Measurements from ENCODE around the gene DLGAP3.

Gene DLGAP3

GRCh38 chr1:34929497-34929852, at the start of gene DLGAP3:
DLGAP3 (minus strand) TSS chr1:34929650; CDS start chr1:34905383, 24,267 bp downstream.
- no peaks in the 10 kb centered on the region for H3K9me3 ChIP-seq (ENCODE audit: severe bottlenecking)
- H3K27ac ChIP-seq, result peak within 1 kb of the TSS; percentile 85
- DNase-seq, result peak; percentile 81
- no peak for TF ChIP-seq CTCF (IDR thresholded peaks at IDR 0.05; ENCODE audit: low read depth, low read length)
- H3K27me3 ChIP-seq (ENCODE audit: insufficient read depth, low read depth, severe bottlenecking), result no peaks in the 10 kb centered on the region
- H3K36me3 ChIP-seq, result peaks cover 8% of the 10 kb centered on the region
- peak within 1 kb of the TSS; percentile 72 for H3K4me3 ChIP-seq (ENCODE audit: low read depth, low read length)

DNA sequence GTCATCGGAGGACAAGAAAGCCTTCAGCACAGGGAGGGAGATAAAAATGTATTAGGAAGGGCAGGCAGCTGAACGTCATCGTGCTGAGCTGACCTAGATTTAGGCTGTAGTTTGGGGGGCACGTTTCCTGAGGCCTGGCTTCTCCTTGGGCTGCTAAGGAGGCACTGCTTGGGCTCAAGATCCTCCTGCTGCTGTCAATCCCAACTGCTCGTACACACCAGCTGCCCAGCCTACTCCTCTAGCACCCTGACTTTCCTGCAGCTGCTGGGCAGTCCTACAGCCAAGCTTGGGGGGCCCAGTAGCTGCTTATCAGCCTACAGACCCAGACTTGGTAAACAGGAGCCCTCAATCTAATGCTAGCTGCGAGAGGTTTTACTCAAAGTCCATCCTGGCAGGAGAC, 49.5 kb upstream of the DLGAP3 start:
- H3K9me3 ChIP-seq (ENCODE audit: severe bottlenecking), result no peaks in the 10 kb centered on the region
- no peaks in the 10 kb centered on the region for H3K27me3 ChIP-seq (ENCODE audit: insufficient read depth, low read depth, severe bottlenecking)
- no peak for TF ChIP-seq CTCF (IDR thresholded peaks at IDR 0.05; ENCODE audit: low read depth, low read length)
- H3K27ac ChIP-seq, result no peak overlapping the region
- no peak for DNase-seq
- H3K4me3 ChIP-seq (ENCODE audit: low read depth, low read length), result no peak overlapping the region
- peaks cover 3% of the 10 kb centered on the region; the same call in 1 of the 2 replicates for H3K36me3 ChIP-seq

GRCh38 chr1:34977858-34978257, 48.4 kb upstream of the DLGAP3 start:
- no peak overlapping the region for H3K27ac ChIP-seq
- H3K9me3 ChIP-seq (ENCODE audit: severe bottlenecking), result no peaks in the 10 kb centered on the region
- DNase-seq, result no peak
- no peaks in the 10 kb centered on the region for H3K27me3 ChIP-seq (ENCODE audit: insufficient read depth, low read depth, severe bottlenecking)
- H3K4me3 ChIP-seq (ENCODE audit: low read depth, low read length), result no peak overlapping the region
- peaks cover 1% of the 10 kb centered on the region; the same call in 1 of the 2 replicates for H3K36me3 ChIP-seq
- no peak for TF ChIP-seq CTCF (IDR thresholded peaks at IDR 0.05; ENCODE audit: low read depth, low read length)

DNA sequence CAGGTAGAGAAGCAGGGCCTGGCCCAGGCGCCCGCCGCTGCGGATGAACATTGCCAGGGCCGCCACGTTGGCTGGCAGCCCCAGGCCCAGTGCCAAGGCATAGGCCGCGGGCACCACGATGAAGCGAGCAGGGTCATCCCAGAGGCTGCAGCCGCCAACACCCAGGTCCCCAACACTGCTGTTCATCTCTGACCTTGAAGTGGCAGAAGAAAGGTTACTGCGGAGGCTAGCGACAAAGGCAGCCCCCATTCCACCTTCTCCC, 47.7 kb upstream of the DLGAP3 start:
- TF ChIP-seq CTCF (IDR thresholded peaks at IDR 0.05; ENCODE audit: low read depth, low read length), result no peak
- no peak for DNase-seq
- Histone ChIP-seq H3K27me3 (ENCODE audit: insufficient read depth, low read depth, severe bottlenecking) (no peaks in the 10 kb centered on the region), H3K27ac (no peak overlapping the region), H3K36me3 (no peaks in the 10 kb centered on the region), H3K4me3 (ENCODE audit: low read depth, low read length) (no peak overlapping the region), H3K9me3 (ENCODE audit: severe bottlenecking) (no peaks in the 10 kb centered on the region)

DNA sequence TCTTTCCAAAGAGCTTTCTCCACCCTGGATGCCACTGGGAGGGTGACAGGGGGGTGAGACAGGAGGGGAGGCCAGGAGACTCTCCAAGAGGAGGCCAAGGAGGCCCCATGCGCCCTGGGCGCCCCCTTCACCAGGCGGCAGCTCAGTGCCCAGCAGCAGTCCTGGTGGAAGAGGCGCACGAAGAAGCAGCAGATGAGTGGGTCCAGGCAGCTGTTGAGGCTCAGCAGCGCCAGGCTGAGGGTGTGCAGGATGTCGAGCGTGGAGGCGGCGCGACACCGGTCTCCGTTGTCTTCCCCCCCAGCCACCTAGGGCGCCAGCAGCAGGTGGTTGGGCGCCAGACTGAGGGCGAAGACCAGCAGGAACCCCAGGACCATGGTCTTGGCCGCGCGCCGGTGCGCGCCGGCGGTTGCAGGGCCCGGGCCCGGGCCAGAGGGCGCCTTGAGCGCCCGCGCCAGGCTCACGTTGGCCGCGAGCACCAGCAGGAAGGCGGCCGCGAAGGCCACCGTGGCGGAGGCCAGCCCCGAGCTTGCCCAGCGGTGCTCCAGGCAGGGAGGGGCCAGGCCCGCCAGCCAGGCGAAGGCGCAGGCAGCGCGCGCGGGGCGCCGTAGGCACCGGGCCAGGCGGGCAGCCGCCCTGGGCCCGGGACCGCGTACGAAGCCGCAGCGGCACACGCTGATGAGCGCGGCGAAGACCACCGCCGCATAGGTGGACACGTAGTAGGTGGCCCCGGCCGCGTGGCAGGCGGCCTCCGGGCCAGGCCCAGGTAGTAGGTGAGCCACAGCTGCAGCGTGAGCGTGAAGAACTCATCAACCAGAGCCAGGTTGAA, 47.1 kb upstream of the DLGAP3 start:
- DNase-seq, result no peak
- Histone ChIP-seq H3K36me3 (no peaks in the 10 kb centered on the region), H3K4me3 (ENCODE audit: low read depth, low read length) (no peak overlapping the region), H3K9me3 (ENCODE audit: severe bottlenecking) (no peaks in the 10 kb centered on the region), H3K27me3 (ENCODE audit: insufficient read depth, low read depth, severe bottlenecking) (no peaks in the 10 kb centered on the region), H3K27ac (no peak overlapping the region)
- TF ChIP-seq CTCF (IDR thresholded peaks at IDR 0.05; ENCODE audit: low read depth, low read length), result no peak

DNA sequence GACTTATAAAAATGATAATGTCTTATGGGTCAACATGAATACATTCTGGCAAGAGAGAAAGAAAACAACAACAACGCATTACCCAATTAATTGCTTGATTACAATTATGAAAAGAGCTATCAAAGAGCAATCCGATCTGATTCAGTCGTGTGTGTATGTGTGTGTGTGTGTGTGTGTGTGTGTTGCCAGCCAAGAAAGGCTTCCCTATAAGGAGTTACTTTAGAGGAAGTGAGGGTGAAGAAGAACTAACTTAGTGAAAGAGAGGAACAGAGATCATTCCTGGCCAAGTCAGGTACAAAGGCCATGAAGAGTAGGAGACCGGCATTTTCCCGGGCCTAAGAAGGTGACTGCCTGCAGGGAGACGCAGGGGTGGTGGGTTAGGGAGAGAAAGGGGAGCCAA, 46.3 kb upstream of the DLGAP3 start:
- no peak for DNase-seq
- H3K27me3 ChIP-seq (ENCODE audit: insufficient read depth, low read depth, severe bottlenecking), result no peaks in the 10 kb centered on the region
- H3K36me3 ChIP-seq, result no peaks in the 10 kb centered on the region
- H3K4me3 ChIP-seq (ENCODE audit: low read depth, low read length), result no peak overlapping the region
- H3K27ac ChIP-seq, result no peak overlapping the region
- no peak for TF ChIP-seq CTCF (IDR thresholded peaks at IDR 0.05; ENCODE audit: low read depth, low read length)
- no peaks in the 10 kb centered on the region for H3K9me3 ChIP-seq (ENCODE audit: severe bottlenecking)
